Fibroblast of lung (primary cell): ENCODE data around the gene RBM11. TPM values are rescaled to one million over a fixed set of nuclear protein-coding genes. Genes with fewer than 3 reads are reported as not detected.

Source experiments
- DNase-seq, 2 donors: peaks; one replicate each; pipeline versions ENCODE4 v3.0.0 to v3.0.0-alpha.2; 2010; ENCODE audit warnings: low read depth in 2 of 2
- H2AFZ ChIP-seq: 2 replicates; pipeline ENCODE4 v1.5.1; 2012; ENCODE audit warnings: low read length, control low read depth, inconsistent platforms
- H3K27ac ChIP-seq: 2 replicates; pipeline ENCODE4 v1.5.1; 2011; ENCODE audit warnings: low read length, control low read depth; ENCODE audit not compliant: insufficient read depth
- H3K27me3 ChIP-seq: 2 replicates; pipeline ENCODE4 v1.5.1; 2011; ENCODE audit warnings: mild to moderate bottlenecking, low read length; ENCODE audit not compliant: control insufficient read depth, insufficient read depth
- H3K36me3 ChIP-seq: 2 replicates; pipeline ENCODE4 v1.5.1; 2011; ENCODE audit warnings: low read length; ENCODE audit not compliant: control insufficient read depth, insufficient read depth
- H3K4me1 ChIP-seq: 2 replicates; pipeline ENCODE4 v1.5.1; 2011; ENCODE audit warnings: low read length; ENCODE audit not compliant: control insufficient read depth, insufficient read depth; ENCODE audit errors: extremely low read depth
- H3K4me2 ChIP-seq: 2 replicates; pipeline ENCODE4 v1.5.1; 2011; ENCODE audit warnings: low read length, control low read depth; ENCODE audit not compliant: insufficient read depth; ENCODE audit errors: extremely low read depth
- H3K4me3 ChIP-seq, 4 experiments: fragments of 200-600 bp in 1 of 4; sonication (generic) in 1 of 4; replicated peaks in 1 of 4; 2 replicates each; pipeline ENCODE4 v1.5.1; 2011 to 2016; ENCODE audit warnings: low read length in 4 of 4, low read depth in 3 of 4, mild to moderate bottlenecking in 3 of 4, control low read depth in 2 of 4, inconsistent platforms in 1 of 4, mixed read lengths in 1 of 4; ENCODE audit not compliant: insufficient read depth in 1 of 4; ENCODE audit errors: control extremely low read depth in 1 of 4
- H3K79me2 ChIP-seq: 2 replicates; pipeline ENCODE4 v1.5.1; 2012; ENCODE audit warnings: mild to moderate bottlenecking, low read length, inconsistent platforms; ENCODE audit not compliant: control insufficient read depth, insufficient read depth
- H3K9ac ChIP-seq: 2 replicates; pipeline ENCODE4 v1.5.1; 2011; ENCODE audit warnings: mild to moderate bottlenecking, low read length, control low read depth; ENCODE audit not compliant: insufficient read depth
- H3K9me3 ChIP-seq: 2 replicates; pipeline ENCODE4 v1.5.1; 2012; ENCODE audit warnings: low read depth, low read length; ENCODE audit not compliant: control insufficient read depth, insufficient read depth
- H4K20me1 ChIP-seq: 2 replicates; pipeline ENCODE4 v1.5.1; 2011; ENCODE audit warnings: low read length; ENCODE audit not compliant: control insufficient read depth, insufficient read depth; ENCODE audit errors: extremely low read depth
- EZH2 ChIP-seq: IDR thresholded peaks from 2 replicates; pipeline ENCODE4 v1.5.1; 2012; ENCODE audit warnings: low read length, control low read depth, mild to moderate bottlenecking; ENCODE audit errors: missing control alignments
- polyA plus RNA-seq, 2 donors: library from polyadenylated mRNA; depleted of rRNA in 1 of 2; stranded (reverse) in 1 of 2; unstranded in 1 of 2; fragments of >200 nt; gene quantifications; 2 replicates each; pipeline ENCODE4 v1.2.1, GENCODE V29; 2011 to 2012; ENCODE audit warnings: missing spikeins in 1 of 2
- total RNA-seq: library from RNA; depleted of rRNA; stranded (reverse); fragments of >200 nt; gene quantifications from 2 replicates; pipeline ENCODE4 v1.2.1, GENCODE V29; 2014
- TF ChIP-seq, protein P1 (sequence below), 2 donors: IDR thresholded peaks in 1 of 2; conservative IDR thresholded peaks in 1 of 2; 1 replicate in 1 of 2; 2 replicates in 1 of 2; pipeline ENCODE4 v1.5.1; 2011 to 2012; ENCODE audit warnings: low read length in 2 of 2, control low read depth in 1 of 2, inconsistent platforms in 1 of 2, low read depth in 1 of 2, mild to moderate bottlenecking in 1 of 2

The RBM11 gene
- total and polyA plus RNA-seq, 2 donors (not counting 1 experiment from before 2014, with no cell fraction given): 0.11 to 0.17 TPM

DNA sequence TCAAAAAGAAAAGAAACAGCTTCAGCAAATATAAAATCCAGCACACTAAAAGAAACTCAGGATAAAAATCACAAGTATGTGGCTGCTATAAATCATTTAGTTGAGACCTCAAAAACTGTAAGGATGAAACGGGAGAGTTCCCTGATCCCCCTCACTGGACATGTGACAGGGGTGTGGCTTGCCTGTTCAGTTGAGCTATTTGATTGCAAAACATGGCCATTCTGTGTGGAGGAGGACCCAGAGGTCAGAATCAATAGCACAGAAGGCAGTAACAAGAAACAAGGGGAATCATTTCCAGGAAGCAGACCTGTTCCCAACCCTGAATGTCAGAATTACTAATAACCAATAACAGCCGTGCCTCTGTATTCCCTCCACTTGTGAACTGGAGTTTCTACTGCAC, 27.9 kb downstream of the RBM11 start:
- Histone ChIP-seq H3K27ac (no peak overlapping the region), H3K9ac (no peak overlapping the region), H3K36me3 (no peaks in the 10 kb centered on the region), H3K27me3 (no peaks in the 10 kb centered on the region), H3K4me2 (no peak overlapping the region), H3K4me1 (no peaks in the 10 kb centered on the region), H3K9me3 (no peaks in the 10 kb centered on the region), H2AFZ (no peak overlapping the region), H3K79me2 (no peaks in the 10 kb centered on the region), H3K4me3 (no peak overlapping the region), H4K20me1 (no peaks in the 10 kb centered on the region)
- no peak for TF ChIP-seq EZH2
- TF ChIP-seq, protein P1, sequence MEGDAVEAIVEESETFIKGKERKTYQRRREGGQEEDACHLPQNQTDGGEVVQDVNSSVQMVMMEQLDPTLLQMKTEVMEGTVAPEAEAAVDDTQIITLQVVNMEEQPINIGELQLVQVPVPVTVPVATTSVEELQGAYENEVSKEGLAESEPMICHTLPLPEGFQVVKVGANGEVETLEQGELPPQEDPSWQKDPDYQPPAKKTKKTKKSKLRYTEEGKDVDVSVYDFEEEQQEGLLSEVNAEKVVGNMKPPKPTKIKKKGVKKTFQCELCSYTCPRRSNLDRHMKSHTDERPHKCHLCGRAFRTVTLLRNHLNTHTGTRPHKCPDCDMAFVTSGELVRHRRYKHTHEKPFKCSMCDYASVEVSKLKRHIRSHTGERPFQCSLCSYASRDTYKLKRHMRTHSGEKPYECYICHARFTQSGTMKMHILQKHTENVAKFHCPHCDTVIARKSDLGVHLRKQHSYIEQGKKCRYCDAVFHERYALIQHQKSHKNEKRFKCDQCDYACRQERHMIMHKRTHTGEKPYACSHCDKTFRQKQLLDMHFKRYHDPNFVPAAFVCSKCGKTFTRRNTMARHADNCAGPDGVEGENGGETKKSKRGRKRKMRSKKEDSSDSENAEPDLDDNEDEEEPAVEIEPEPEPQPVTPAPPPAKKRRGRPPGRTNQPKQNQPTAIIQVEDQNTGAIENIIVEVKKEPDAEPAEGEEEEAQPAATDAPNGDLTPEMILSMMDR (conservative IDR thresholded peaks at IDR 0.05 in 1 of 2, IDR thresholded peaks at IDR 0.05 in 1 of 2; ENCODE audit: low read depth in 1 of 2, low read length in 2 of 2): no peak
- no peak for DNase-seq

DNA sequence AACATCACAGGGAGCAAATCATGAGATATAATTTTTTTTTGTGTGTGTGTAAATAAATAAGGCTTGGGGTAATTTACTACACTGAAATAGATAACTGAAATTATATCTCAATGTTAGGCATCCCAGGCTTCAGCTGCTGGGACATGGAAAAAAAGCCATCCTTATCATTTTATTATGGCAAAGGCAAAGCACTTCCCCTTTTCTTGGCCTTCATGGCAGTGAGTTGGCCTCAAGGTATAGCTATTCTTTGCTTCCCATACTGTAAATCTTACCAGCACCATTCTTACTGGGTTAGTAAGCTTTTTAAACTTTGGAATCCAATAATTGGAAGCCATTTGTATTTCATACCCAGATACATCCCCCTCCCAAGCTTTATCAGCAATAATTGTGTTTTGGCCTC, 29.0 kb downstream of the RBM11 start:
- Histone ChIP-seq H4K20me1 (no peaks in the 10 kb centered on the region), H3K4me1 (no peaks in the 10 kb centered on the region), H3K27ac (no peak overlapping the region), H3K4me2 (no peak overlapping the region), H3K27me3 (no peaks in the 10 kb centered on the region), H3K79me2 (no peaks in the 10 kb centered on the region), H3K4me3 (no peak overlapping the region), H3K9ac (no peak overlapping the region), H3K9me3 (no peaks in the 10 kb centered on the region), H2AFZ (no peak overlapping the region), H3K36me3 (no peaks in the 10 kb centered on the region)
- no peak for DNase-seq
- TF ChIP-seq EZH2: no peak
- TF ChIP-seq, protein P1 (conservative IDR thresholded peaks at IDR 0.05 in 1 of 2, IDR thresholded peaks at IDR 0.05 in 1 of 2; ENCODE audit: low read depth in 1 of 2, low read length in 2 of 2): no peak

DNA sequence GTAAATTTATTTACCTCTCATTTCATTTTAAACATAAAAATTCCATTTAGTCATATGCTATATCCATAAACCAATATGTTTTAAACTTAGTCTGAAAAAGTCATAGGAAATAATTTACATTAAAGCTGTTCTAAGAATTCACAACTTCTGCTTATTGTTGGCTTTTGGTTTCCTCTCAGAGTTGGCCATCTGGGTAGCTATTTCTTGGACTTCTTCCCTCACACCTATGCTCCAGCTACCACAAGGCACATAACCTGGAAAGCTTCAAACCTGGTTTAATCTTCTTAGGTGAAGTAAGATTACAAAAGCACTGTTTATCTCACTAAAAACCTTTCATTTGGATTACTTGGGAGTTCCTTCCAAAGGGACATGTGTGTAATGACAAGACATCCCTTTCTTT, 29.8 kb downstream of the RBM11 start:
- Histone ChIP-seq H3K27ac (no peak overlapping the region), H4K20me1 (no peaks in the 10 kb centered on the region), H3K9me3 (no peaks in the 10 kb centered on the region), H3K4me1 (no peaks in the 10 kb centered on the region), H3K4me3 (no peak overlapping the region), H3K27me3 (no peaks in the 10 kb centered on the region), H2AFZ (no peak overlapping the region), H3K79me2 (no peaks in the 10 kb centered on the region), H3K9ac (no peak overlapping the region), H3K4me2 (no peak overlapping the region), H3K36me3 (no peaks in the 10 kb centered on the region)
- TF ChIP-seq, protein P1 (conservative IDR thresholded peaks at IDR 0.05 in 1 of 2, IDR thresholded peaks at IDR 0.05 in 1 of 2; ENCODE audit: low read depth in 1 of 2, low read length in 2 of 2): no peak
- no peak for TF ChIP-seq EZH2
- DNase-seq: no peak
